ENCODE measurements around the gene EFHD2.

DNA sequence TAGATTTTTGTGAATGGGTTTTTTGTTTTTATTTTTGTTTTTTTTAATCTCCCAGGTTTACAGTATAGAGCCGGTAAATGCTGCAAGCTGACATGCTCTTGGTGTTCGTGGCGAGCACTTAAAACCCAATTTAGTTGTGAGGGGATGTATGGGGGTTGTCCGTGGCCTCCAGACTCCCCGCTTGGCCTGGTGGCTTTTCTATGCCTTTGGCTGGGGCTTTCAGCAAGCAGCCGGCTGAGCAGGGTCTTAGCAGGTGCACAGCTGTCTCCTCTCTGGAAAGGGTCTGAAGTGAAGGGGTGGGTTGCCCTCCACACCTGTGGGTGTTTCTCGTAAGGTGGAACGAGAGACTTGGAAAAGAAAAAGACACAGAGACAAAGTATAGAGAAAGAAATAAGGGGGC lies 31.0 kb upstream of the EFHD2 start:
- no peak for TF ChIP-seq POLR2A (IDR thresholded peaks at IDR 0.05; ENCODE audit: extremely low read depth, insufficient read length)
- TF ChIP-seq, protein P1, sequence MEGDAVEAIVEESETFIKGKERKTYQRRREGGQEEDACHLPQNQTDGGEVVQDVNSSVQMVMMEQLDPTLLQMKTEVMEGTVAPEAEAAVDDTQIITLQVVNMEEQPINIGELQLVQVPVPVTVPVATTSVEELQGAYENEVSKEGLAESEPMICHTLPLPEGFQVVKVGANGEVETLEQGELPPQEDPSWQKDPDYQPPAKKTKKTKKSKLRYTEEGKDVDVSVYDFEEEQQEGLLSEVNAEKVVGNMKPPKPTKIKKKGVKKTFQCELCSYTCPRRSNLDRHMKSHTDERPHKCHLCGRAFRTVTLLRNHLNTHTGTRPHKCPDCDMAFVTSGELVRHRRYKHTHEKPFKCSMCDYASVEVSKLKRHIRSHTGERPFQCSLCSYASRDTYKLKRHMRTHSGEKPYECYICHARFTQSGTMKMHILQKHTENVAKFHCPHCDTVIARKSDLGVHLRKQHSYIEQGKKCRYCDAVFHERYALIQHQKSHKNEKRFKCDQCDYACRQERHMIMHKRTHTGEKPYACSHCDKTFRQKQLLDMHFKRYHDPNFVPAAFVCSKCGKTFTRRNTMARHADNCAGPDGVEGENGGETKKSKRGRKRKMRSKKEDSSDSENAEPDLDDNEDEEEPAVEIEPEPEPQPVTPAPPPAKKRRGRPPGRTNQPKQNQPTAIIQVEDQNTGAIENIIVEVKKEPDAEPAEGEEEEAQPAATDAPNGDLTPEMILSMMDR (IDR thresholded peaks at IDR 0.05; ENCODE audit: low read depth, low read length): no peak
